HuH-7 (cell line): ENCODE data around the gene REG4.

ENCODE experiments used
- DNase-seq: peaks from one replicate; pipeline ENCODE4 v3.0.0; 2011; ENCODE audit warnings: low spot score

REG4 gene

DNA sequence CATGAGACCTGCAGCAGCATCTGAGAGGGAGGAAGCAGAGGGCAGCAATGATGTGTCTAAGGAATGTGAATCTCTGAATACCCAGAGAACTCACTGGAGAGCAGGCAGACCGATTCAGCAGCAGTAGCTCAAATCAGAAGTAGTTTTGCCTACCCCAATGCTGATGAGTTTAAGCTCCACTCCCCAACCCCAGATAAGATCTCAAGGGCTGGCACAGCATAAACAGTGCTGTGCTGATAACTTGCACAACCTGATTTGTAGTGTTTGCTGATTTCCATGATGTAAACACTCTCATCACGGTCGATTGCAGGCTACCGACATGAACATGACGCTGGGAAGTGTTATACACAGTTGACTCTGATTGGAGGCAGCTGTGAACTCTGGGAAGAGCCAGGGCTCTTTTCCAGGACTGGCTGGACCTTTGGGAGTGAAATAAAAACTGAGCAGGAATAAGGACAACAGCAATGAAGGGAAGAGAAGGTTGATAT lies 31.3 kb downstream of the REG4 start:
- DNase-seq, result peak; percentile 35

DNA sequence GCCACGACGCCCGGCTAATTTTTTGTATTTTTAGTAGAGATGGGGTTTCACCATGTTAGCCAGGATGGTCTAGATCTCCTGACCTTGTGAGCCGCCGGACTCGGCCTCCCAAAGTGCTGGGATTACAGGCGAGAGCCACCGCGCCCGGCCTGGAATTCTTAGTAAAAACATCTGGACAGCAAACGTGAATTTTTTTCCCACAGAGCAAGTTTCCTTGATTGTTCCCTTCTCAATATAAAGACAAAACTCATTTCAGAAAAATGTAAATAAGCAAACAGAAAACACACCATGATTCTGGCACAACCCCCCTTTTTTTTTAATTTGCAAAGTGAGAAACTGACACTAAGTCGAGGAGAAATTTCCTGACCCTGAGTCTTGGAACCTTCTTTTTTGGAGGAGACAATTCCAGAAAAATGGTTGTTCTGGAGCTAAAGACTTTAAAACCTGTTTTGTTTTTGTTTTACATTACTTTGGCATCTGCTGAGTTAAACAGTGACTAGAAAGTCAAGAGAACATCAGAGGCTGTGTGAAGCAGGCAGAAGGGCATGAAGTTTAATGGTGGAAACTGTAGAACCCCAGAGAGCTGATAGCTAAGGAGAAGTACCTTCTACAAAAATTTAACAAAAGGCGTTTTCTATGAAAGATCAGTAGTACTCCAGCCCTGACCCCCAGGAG lies 32.2 kb downstream of the REG4 start:
- DNase-seq, result no peak

DNA sequence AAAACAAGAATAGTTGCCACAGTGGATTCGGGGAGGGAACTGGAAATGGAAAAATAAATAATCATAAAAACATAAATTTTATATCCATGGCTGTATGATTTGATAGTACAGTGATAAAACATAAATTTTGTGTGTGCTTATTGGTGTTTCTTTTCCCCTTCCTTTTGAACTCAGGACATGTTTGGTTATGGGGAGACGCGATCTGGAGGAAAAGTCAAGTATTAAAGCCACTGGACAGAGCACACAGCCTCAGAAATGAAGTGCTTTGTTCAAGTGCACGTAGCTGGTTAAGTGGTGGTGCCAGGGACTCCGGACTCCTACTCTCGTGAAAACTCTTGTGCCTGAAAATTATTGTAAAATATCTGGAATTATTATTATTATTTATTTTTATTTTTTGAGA lies 32.9 kb downstream of the REG4 start:
- no peak for DNase-seq

DNA sequence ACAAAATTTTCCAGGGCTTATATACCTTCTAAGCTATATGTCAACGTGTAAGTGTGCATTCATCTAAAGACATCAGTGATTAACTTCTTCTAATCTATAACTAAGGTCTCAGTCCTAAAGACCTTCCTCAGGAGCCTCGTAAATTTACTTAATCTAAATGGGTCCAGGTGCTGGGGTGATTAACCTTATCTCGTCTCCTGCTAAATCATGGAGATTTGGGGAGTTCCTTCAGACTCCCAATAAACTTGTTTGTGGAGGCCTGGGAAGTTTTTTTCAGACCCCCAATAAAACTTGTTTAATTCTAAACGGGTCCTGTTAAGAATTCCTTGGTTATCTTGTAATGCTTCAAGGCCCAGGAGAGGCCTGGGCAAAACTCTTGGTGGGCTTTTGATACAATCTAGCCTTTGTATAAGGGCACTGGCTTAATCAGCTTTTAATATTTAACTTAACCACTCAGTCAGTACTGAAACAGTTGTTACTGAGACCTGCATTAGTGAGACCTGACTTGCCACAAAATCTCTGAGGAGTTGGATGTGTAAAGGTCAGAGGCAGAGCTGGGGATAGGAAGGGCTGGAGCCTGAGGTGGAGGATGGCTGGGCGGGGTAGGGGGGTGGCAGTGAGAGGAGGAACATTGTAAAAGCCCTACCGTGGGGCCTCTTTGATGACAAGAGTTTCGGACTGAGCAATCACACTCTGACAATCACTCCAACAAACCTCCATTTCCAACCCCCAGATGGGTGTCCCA lies 36.3 kb downstream of the REG4 start:
- DNase-seq, result peak; percentile 31

DNA sequence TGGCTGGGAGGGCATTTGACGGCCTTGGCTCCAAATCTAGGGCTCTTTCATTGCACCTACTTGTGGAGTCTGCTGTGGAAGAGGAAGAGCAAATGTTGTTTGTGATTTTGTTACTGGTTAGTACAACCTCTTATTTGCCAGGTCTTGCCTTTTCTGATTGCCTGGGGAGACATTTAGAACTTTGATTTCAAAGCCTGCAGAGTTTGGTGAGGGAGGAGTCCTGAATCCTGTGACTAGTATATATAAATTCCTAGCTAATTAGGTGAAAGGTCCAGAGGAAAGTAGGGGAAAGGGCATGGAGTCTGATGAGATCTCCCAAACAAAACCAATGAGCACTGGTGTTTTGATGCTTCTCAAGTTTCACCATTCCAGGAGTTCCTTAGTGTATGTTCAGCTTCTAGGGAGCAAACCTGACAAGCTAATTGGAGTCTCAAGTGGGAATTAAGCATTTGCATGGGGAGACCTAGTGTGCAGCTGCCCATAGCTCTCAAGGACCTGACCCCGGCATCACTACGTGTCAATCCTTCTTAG lies 37.5 kb downstream of the REG4 start:
- DNase-seq, result no peak

DNA sequence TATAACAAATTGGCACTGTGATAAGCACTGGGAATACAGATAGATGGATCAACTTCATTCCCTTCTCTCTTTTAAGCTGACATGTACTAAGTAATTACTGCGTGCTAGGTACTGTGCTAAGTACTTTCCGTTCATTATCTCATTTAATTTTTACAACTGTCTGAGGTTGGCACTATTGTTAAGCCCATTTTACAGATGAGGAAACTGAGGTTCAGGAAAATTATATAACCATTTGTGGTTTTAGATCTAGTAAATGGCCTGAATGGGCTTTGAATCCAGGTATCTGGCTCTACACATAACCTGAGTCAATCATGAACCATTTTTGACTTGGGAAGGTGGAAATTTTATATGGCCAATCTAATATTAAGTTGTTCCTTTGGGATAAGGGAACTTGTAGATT lies 39.0 kb downstream of the REG4 start:
- DNase-seq, result no peak

DNA sequence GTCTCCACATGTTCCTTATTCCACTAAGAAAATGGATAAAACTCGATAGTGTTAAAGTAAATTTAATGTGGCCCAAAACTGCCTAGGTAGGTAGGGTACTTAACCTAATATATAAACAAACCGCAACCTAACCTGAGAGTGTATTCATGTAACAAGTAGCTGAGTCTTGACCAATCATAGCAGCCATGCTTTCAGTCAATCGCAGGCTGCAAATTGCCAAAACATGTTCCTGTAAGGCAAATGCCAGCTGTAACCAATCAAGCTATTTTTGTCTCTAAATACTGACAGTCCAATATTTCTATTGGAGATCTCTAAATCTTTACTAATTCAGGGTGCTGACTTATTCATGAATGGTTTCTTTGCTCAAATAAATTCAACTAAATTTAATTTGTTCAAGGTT lies 39.5 kb downstream of the REG4 start:
- no peak for DNase-seq

DNA sequence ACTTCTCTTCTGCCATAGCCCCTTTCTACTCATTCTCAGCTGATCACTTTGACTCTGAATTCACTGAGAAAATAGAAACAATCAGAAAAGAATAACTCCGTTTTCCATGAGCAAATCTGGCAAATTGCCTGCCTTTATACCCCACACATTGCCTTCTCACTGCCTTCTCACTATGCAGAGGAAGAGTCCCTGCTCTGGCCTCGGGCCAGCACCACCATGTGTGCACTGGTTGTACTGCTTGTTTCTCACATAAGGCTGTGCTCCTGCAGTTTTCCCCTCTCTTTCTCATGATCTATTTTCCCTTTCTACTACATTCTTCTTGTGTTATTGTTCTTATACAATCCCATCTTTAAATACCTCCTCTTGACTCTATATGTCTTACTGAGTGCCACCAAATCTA lies 40.2 kb downstream of the REG4 start:
- DNase-seq, result no peak

DNA sequence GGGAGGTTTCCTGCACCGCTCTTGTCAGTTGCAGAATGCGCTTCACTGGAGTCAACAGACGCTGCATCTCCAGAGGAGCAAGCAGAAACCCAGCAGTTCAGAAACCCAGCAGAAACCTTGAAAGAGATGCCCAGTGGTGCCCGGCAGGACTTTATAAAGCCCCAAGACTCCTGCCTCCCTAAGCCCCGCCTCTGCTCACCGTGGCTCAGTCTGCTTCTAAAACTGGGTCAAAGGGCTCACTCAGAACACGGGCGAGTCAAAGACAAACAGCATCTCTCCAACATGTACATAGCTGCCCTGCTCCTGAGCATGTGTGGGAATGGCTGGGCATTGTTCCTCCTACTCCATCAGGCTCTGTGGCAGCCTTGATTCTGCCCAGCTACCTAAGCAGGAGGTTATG lies 42.5 kb downstream of the REG4 start, which contains the start of gene HMGCS2:
Gene HMGCS2 (minus strand): TSS at position 128 of the 400 bp plus-strand sequence. CDS start 61 bp downstream, at position 67.
- DNase-seq, result no peak

DNA sequence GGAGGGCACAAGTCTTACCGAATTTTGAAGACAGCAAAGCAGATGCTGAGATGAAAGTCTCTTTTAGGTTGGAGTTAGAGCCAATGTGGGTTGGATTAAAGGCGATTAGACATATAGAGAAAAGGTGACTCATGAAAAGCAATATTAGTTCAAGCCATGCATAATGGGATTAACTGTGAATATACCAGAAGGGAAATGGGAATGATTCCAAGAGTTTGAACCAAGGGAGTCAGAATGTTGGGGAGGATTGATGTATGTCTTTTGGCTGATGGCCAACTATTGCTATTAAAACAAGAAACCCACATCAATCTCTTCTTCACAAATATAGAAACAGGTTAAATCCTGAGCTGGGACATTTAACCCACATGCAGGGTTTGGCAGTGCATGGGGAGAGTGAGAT lies 43.8 kb downstream of the REG4 start:
- no peak for DNase-seq

DNA sequence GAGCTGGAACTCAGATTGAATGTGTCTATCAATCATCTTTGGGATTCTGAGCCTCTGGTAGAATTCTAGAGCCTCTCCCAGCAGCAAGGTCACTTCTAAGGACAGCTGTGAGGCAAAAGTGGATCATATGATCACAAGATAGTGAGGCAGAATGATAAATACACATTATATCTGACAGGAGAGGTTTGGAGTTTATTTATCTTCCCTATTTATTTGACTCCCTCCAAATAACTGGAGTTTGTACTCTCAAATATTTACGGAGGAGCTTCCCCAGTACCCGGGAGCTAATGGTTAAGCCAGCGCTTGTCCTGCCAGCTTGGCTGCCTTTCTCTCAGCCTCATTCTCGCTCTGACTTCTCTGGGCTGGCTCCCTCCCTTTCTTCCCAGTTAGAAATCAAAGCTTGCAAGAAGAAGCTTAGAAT lies 44.9 kb downstream of the REG4 start:
- peak; percentile 46 for DNase-seq

DNA sequence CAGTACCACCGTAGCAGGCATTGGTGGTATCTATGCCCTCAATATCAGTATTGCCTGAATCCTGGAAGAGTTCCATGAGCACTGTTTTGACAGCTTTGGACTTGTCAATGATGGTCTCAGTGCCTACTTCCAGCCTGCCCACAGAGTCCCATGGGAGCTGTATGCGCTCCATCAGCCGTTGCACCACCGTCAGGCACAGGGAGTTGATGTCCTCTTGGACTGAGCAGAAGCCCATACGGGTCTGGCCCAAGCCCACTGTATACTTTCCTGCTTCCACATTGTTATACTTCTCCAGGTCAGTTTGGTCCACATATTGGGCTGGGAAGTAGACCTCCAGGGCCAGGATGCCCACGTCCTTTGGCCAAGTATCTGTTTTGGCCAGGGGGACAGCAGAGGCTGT lies 47.0 kb downstream of the REG4 start:
- DNase-seq, result no peak

DNA sequence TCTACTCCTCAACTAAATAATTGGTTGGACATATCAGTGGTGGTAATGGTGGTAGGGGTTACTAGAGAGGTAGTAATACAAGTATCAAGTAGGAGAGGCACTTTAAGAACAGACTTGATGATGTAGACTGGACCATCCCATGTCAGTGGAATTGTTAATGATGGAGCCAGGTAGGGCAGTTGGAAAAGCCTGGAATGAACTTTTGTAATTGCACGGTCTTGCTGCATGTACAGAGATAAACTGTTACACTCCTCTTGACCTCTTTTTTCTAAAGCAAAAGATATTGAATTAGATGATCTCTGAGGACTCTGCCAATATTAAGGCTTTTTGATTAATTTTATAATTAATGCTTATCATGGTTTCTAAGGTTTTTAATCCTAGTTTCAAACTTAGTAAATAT lies 48.3 kb downstream of the REG4 start:
- no peak for DNase-seq

DNA sequence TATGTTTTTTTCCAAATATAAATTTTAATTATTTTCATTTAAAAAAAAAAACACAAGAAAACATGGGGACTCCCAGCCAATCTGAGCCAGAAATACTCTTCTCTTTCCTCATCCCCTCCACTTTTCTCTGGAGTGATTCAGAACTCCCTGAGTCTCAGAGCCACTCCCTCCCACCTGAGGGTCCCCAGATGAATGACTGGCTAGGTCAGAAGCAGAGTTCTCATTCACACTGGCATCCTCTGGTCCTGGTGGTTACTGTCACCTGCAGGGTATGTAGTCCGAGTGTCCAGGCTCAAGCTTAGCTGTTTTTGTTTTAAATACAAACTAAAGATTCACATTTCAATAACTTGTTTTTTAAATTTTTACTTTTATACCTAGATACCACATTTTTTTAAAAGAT lies 48.9 kb downstream of the REG4 start:
- no peak for DNase-seq

DNA sequence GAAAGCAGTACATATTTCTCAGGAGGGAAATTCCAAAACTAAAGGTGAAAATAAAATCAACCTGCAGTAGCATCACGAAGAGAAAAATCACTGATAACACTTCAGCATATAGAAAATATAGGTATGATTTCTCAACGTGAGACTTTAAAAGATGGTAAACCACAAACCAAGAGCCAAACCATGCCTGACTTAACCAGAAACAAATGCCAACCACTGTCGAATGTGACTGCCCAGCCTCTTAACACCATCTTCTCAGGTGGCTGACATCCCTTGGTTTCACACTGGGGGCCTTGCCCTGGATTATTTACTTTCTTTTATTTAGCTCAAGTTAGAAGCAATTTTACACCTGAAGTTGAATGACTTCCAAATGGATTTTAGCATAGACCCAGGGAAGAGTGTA lies 52.7 kb downstream of the REG4 start:
- no peak for DNase-seq

DNA sequence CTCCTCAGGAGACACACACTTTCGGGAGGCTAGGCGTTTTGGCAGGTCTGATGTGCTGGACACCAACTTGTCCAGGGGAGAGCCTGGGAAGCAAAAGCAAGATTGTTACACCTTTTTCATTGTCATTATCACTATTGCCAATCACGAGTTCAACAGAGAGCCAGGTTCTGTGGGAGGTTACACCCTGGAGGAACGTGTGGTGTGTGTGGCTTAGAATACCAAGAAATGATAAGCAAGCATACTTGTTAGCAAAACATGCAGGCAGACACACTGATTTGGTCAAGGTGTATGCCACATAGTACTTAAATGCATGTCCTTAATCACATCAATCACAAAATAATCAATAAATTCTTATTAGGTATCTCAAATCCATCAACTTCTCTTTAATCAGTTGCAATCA lies 58.7 kb downstream of the REG4 start:
- no peak for DNase-seq

DNA sequence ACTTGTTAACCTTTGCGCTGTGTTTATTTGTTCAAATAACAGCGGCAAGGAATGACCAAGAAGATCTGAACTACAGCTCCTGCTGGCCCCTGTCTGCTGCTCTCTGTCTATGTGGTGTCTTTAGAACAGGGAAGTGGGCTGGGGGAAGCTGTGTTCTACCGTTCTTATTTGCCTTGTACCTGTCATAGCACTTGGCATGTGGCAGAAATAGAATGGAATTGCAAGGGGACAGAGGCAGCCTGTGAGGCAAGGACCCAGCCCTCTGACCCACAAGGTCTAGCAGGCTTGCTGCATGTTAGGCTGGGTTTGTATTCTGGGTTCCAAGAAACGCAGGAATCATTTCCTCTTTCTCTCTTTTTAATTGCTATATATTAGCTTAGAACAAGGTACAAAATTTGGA lies 63.2 kb downstream of the REG4 start:
- no peak for DNase-seq

DNA sequence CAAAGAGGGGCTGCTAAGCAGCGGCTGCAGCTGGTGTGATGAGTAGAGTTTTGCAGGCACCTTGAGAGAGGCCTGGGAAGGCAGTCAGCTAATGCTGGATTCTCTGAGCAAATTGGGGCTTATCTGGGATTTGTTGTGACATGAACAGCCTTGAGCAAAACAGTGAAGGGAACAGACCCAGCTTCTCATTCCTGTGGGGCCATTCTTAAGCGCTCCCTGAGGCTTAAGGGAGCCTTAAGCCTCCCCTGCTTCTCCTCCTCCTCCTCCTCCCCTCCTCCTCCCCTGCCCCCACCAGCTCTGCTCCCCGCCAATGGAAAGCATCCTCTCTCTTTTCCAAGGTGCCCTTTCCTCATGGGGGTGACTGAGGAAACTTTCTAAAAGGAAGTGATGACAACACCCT lies 63.8 kb downstream of the REG4 start:
- DNase-seq, result no peak

DNA sequence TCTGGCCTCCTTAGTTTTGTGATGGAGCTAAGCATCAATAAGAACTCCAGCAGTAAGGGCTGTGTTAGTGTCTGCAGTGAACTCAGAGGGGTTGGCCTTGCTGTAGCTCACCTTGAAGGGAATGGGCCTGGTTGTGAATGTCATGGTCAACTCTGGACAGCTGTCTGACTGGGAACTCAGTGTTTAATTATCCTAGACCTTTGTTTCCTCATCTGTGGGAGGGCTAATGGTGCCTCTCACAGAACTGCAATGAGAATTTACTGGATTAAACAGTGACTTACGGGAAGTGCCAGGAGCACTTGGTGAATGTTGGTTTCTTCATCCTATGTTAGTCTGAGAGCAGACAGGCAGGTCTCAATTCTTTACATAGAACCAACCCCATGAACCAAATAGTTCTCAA lies 66.2 kb downstream of the REG4 start:
- DNase-seq, result no peak

DNA sequence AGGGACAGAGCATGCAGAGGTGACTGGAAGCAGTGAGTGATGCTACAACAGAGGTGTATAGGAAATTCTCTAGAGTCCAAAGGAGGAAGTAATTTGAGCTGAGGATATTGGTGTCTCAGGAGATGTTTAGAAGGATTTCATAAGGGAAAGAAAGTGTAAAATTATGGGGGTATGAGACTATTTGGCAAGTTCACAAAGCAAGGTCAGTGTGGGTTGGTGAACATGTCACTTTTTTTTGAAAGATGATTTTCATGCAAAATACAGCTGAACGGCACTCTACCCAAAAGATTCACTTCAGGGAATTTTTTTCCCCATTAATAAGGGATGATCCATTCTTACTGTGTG lies 66.7 kb downstream of the REG4 start:
- no peak for DNase-seq
